Fibroblast of lung (primary cell): ENCODE results near the gene SNAPIN. TPM values are rescaled to one million over a fixed set of nuclear protein-coding genes. Genes with fewer than 3 reads are reported as not detected.
A peak's percentile ranks its signal among the peaks of the same experiment; 100 is the strongest.

ENCODE experiments used
- DNase-seq, 2 donors: peaks; one replicate each; pipeline versions ENCODE4 v3.0.0 to v3.0.0-alpha.2; 2010; ENCODE audit warnings: low read depth in 2 of 2
- H2AFZ ChIP-seq: 2 replicates; pipeline ENCODE4 v1.5.1; 2012; ENCODE audit warnings: low read length, control low read depth, inconsistent platforms
- H3K27ac ChIP-seq: 2 replicates; pipeline ENCODE4 v1.5.1; 2011; ENCODE audit warnings: low read length, control low read depth; ENCODE audit not compliant: insufficient read depth
- H3K27me3 ChIP-seq: 2 replicates; pipeline ENCODE4 v1.5.1; 2011; ENCODE audit warnings: mild to moderate bottlenecking, low read length; ENCODE audit not compliant: control insufficient read depth, insufficient read depth
- H3K36me3 ChIP-seq: 2 replicates; pipeline ENCODE4 v1.5.1; 2011; ENCODE audit warnings: low read length; ENCODE audit not compliant: control insufficient read depth, insufficient read depth
- H3K4me1 ChIP-seq: 2 replicates; pipeline ENCODE4 v1.5.1; 2011; ENCODE audit warnings: low read length; ENCODE audit not compliant: control insufficient read depth, insufficient read depth; ENCODE audit errors: extremely low read depth
- H3K4me2 ChIP-seq: 2 replicates; pipeline ENCODE4 v1.5.1; 2011; ENCODE audit warnings: low read length, control low read depth; ENCODE audit not compliant: insufficient read depth; ENCODE audit errors: extremely low read depth
- H3K4me3 ChIP-seq, 4 experiments: fragments of 200-600 bp in 1 of 4; sonication (generic) in 1 of 4; replicated peaks in 1 of 4; 2 replicates each; pipeline ENCODE4 v1.5.1; 2011 to 2016; ENCODE audit warnings: low read length in 4 of 4, low read depth in 3 of 4, mild to moderate bottlenecking in 3 of 4, control low read depth in 2 of 4, inconsistent platforms in 1 of 4, mixed read lengths in 1 of 4; ENCODE audit not compliant: insufficient read depth in 1 of 4; ENCODE audit errors: control extremely low read depth in 1 of 4
- H3K79me2 ChIP-seq: 2 replicates; pipeline ENCODE4 v1.5.1; 2012; ENCODE audit warnings: mild to moderate bottlenecking, low read length, inconsistent platforms; ENCODE audit not compliant: control insufficient read depth, insufficient read depth
- H3K9ac ChIP-seq: 2 replicates; pipeline ENCODE4 v1.5.1; 2011; ENCODE audit warnings: mild to moderate bottlenecking, low read length, control low read depth; ENCODE audit not compliant: insufficient read depth
- H3K9me3 ChIP-seq: 2 replicates; pipeline ENCODE4 v1.5.1; 2012; ENCODE audit warnings: low read depth, low read length; ENCODE audit not compliant: control insufficient read depth, insufficient read depth
- H4K20me1 ChIP-seq: 2 replicates; pipeline ENCODE4 v1.5.1; 2011; ENCODE audit warnings: low read length; ENCODE audit not compliant: control insufficient read depth, insufficient read depth; ENCODE audit errors: extremely low read depth
- CTCF ChIP-seq, 2 donors: IDR thresholded peaks in 1 of 2; conservative IDR thresholded peaks in 1 of 2; 1 replicate in 1 of 2; 2 replicates in 1 of 2; pipeline ENCODE4 v1.5.1; 2011 to 2012; ENCODE audit warnings: low read length in 2 of 2, control low read depth in 1 of 2, inconsistent platforms in 1 of 2, low read depth in 1 of 2, mild to moderate bottlenecking in 1 of 2
- EZH2 ChIP-seq: IDR thresholded peaks from 2 replicates; pipeline ENCODE4 v1.5.1; 2012; ENCODE audit warnings: low read length, control low read depth, mild to moderate bottlenecking; ENCODE audit errors: missing control alignments
- polyA plus RNA-seq, 2 donors: library from polyadenylated mRNA; depleted of rRNA in 1 of 2; stranded (reverse) in 1 of 2; unstranded in 1 of 2; fragments of >200 nt; gene quantifications; 2 replicates each; pipeline ENCODE4 v1.2.1, GENCODE V29; 2011 to 2012; ENCODE audit warnings: missing spikeins in 1 of 2
- total RNA-seq: library from RNA; depleted of rRNA; stranded (reverse); fragments of >200 nt; gene quantifications from 2 replicates; pipeline ENCODE4 v1.2.1, GENCODE V29; 2014

Gene SNAPIN
- total and polyA plus RNA-seq, 2 donors (not counting 1 experiment from before 2014, with no cell fraction given), result 56.8 to 76.5 TPM

- peaks cover 2% of the 10 kb centered on the region for H3K79me2 ChIP-seq
- no peak overlapping the region for H3K4me3 ChIP-seq
- H3K27me3 ChIP-seq, result no peaks in the 10 kb centered on the region
- H3K4me1 ChIP-seq, result peaks cover 7% of the 10 kb centered on the region
- DNase-seq, result no peak
- no peaks in the 10 kb centered on the region for H4K20me1 ChIP-seq
- no peaks in the 10 kb centered on the region for H3K9me3 ChIP-seq
- H3K9ac ChIP-seq, result no peak overlapping the region
- H3K4me2 ChIP-seq, result no peak overlapping the region
- no peak overlapping the region for H3K27ac ChIP-seq
- TF ChIP-seq EZH2 (no peak), CTCF (conservative IDR thresholded peaks at IDR 0.05 in 1 of 2, IDR thresholded peaks at IDR 0.05 in 1 of 2; ENCODE audit: low read depth in 1 of 2, low read length in 2 of 2) (no peak)
- no peak overlapping the region for H2AFZ ChIP-seq
- H3K36me3 ChIP-seq, result peaks cover 3% of the 10 kb centered on the region
Measured at GRCh38 chr1:153619171-153619570, 39.3 kb upstream of the SNAPIN start.

- H3K79me2 ChIP-seq, result peaks cover 18% of the 10 kb centered on the region
- H3K9ac ChIP-seq, result no peak overlapping the region
- DNase-seq, result no peak
- no peak overlapping the region for H2AFZ ChIP-seq
- TF ChIP-seq EZH2 (no peak), CTCF (conservative IDR thresholded peaks at IDR 0.05 in 1 of 2, IDR thresholded peaks at IDR 0.05 in 1 of 2; ENCODE audit: low read depth in 1 of 2, low read length in 2 of 2) (no peak)
- no peaks in the 10 kb centered on the region for H3K27me3 ChIP-seq
- H3K27ac ChIP-seq, result no peak overlapping the region
- H3K4me3 ChIP-seq, result no peak overlapping the region
- H3K4me1 ChIP-seq, result peaks cover 2% of the 10 kb centered on the region
- no peak overlapping the region for H3K4me2 ChIP-seq
- H4K20me1 ChIP-seq, result no peaks in the 10 kb centered on the region
- peaks cover 6% of the 10 kb centered on the region for H3K36me3 ChIP-seq
- no peaks in the 10 kb centered on the region for H3K9me3 ChIP-seq
Measured at GRCh38 chr1:153623101-153623500, 35.4 kb upstream of the SNAPIN start.

GRCh38 chr1:153624965-153625611, 33.4 kb upstream of the SNAPIN start:
- H3K27ac ChIP-seq, result no peak overlapping the region
- H3K4me3 ChIP-seq, result peak overlapping the region in 1 of 4 experiments; percentile 89
- peak overlapping the region; percentile 20 for H3K4me2 ChIP-seq

More at GRCh38 chr1:153624965-153625611, 33.4 kb upstream of the SNAPIN start:
- no peak overlapping the region for H3K9ac ChIP-seq
- peaks cover 2% of the 10 kb centered on the region for H3K4me1 ChIP-seq
- H3K36me3 ChIP-seq, result peaks cover 3% of the 10 kb centered on the region
- no peaks in the 10 kb centered on the region for H4K20me1 ChIP-seq
- H2AFZ ChIP-seq, result no peak overlapping the region
- peaks cover 18% of the 10 kb centered on the region for H3K79me2 ChIP-seq
- no peaks in the 10 kb centered on the region for H3K9me3 ChIP-seq
- no peak for DNase-seq
- no peaks in the 10 kb centered on the region for H3K27me3 ChIP-seq
- TF ChIP-seq EZH2, result no peak
- no peak for TF ChIP-seq CTCF (conservative IDR thresholded peaks at IDR 0.05 in 1 of 2, IDR thresholded peaks at IDR 0.05 in 1 of 2; ENCODE audit: low read depth in 1 of 2, low read length in 2 of 2)
